H9 (cell line): ENCODE measurements around the gene CENPO. TPM values are rescaled to one million over a fixed set of nuclear protein-coding genes. Genes with fewer than 3 reads are reported as not detected.

Experiments
- DNase-seq: peaks from one replicate; pipeline ENCODE4 v3.0.0-alpha.2; 2017
- H2AFZ ChIP-seq: one replicate; pipeline ENCODE4 v1.6.1; 2013; ENCODE audit warnings: mild to moderate bottlenecking, low read length, control low read depth, moderate library complexity
- H2AK5ac ChIP-seq: 2 replicates; pipeline ENCODE4 v1.6.1; 2013; ENCODE audit warnings: low read length, control low read depth, mixed read lengths; ENCODE audit not compliant: insufficient read length
- H2BK120ac ChIP-seq: one replicate; pipeline ENCODE4 v1.6.1; 2013; ENCODE audit warnings: low read depth, mild to moderate bottlenecking, low read length, control low read depth, inconsistent platforms; ENCODE audit not compliant: poor library complexity, severe bottlenecking
- H2BK12ac ChIP-seq: 2 replicates; pipeline ENCODE4 v1.6.1; 2013; ENCODE audit warnings: low read length, control low read depth, mixed read lengths, low read depth; ENCODE audit not compliant: insufficient read length
- H2BK15ac ChIP-seq: 2 replicates; pipeline ENCODE4 v1.6.1; 2013; ENCODE audit warnings: low read depth, low read length, control low read depth
- H2BK20ac ChIP-seq: one replicate; pipeline ENCODE4 v1.6.1; 2013; ENCODE audit warnings: low read depth, mild to moderate bottlenecking, low read length, control low read depth, inconsistent platforms; ENCODE audit not compliant: poor library complexity, severe bottlenecking
- H2BK5ac ChIP-seq: 2 replicates; pipeline ENCODE4 v1.6.1; 2013; ENCODE audit warnings: low read length, control low read depth, mixed read lengths; ENCODE audit not compliant: insufficient read length
- H3K14ac ChIP-seq: 2 replicates; pipeline ENCODE4 v1.6.1; 2013; ENCODE audit warnings: low read length, control low read depth; ENCODE audit not compliant: insufficient read depth
- H3K18ac ChIP-seq: 2 replicates; pipeline ENCODE4 v1.6.1; 2013; ENCODE audit warnings: low read depth, mild to moderate bottlenecking, mixed read lengths, low read length, control low read depth; ENCODE audit not compliant: insufficient read length
- H3K23ac ChIP-seq: 2 replicates; pipeline ENCODE4 v1.6.1; 2013; ENCODE audit warnings: low read length, control low read depth, mixed read lengths, low read depth; ENCODE audit not compliant: insufficient read length
- H3K23me2 ChIP-seq: 2 replicates; pipeline ENCODE4 v1.6.1; 2013; ENCODE audit warnings: low read depth, mild to moderate bottlenecking, mixed read lengths, low read length, control low read depth; ENCODE audit not compliant: insufficient read length, poor library complexity, severe bottlenecking
- H3K27ac ChIP-seq: 2 replicates; pipeline ENCODE4 v1.5.1; 2013; ENCODE audit warnings: low read length, control low read depth, mixed read lengths, low read depth; ENCODE audit not compliant: insufficient read length
- H3K27me3 ChIP-seq: 2 replicates; pipeline ENCODE4 v1.6.1; 2013; ENCODE audit warnings: low read length, control low read depth, inconsistent platforms; ENCODE audit not compliant: insufficient read depth
- H3K4ac ChIP-seq: 2 replicates; pipeline ENCODE4 v1.6.1; 2013; ENCODE audit warnings: low read depth, mild to moderate bottlenecking, control low read depth, inconsistent platforms, low read length, moderate library complexity
- H3K4me1 ChIP-seq: 2 replicates; pipeline ENCODE4 v1.6.1; 2013; ENCODE audit warnings: low read length, control low read depth, inconsistent platforms; ENCODE audit not compliant: insufficient read depth
- H3K4me2 ChIP-seq: 2 replicates; pipeline ENCODE4 v1.6.1; 2013; ENCODE audit warnings: low read length, control low read depth, mixed read lengths; ENCODE audit not compliant: insufficient read length, insufficient read depth
- H3K56ac ChIP-seq: 2 replicates; pipeline ENCODE4 v1.6.1; 2013; ENCODE audit warnings: low read depth, mild to moderate bottlenecking, mixed read lengths, low read length, control low read depth; ENCODE audit not compliant: insufficient read length
- H3K79me1 ChIP-seq: 2 replicates; pipeline ENCODE4 v1.6.1; 2013; ENCODE audit warnings: low read depth, mild to moderate bottlenecking, moderate library complexity, low read length, control low read depth, inconsistent platforms; ENCODE audit not compliant: insufficient read depth, poor library complexity, severe bottlenecking
- H3K79me2 ChIP-seq: 2 replicates; pipeline ENCODE4 v1.6.1; 2013; ENCODE audit warnings: low read length, control low read depth, inconsistent platforms; ENCODE audit not compliant: insufficient read depth
- H3K9ac ChIP-seq: 2 replicates; pipeline ENCODE4 v1.6.1; 2013; ENCODE audit warnings: low read length, control low read depth, mixed read lengths; ENCODE audit not compliant: insufficient read length; ENCODE audit errors: extremely low read depth
- H3K9me3 ChIP-seq: one replicate; pipeline ENCODE4 v1.6.1; 2013; ENCODE audit warnings: low read depth, low read length, inconsistent platforms; ENCODE audit not compliant: control insufficient read depth
- H3T11ph ChIP-seq: one replicate; pipeline ENCODE4 v1.6.1; 2013; ENCODE audit warnings: mild to moderate bottlenecking, low read length, control low read depth, inconsistent platforms
- H4K20me1 ChIP-seq: one replicate; pipeline ENCODE4 v1.6.1; 2013; ENCODE audit not compliant: control insufficient read depth, insufficient read length, insufficient read depth
- H4K5ac ChIP-seq: 2 replicates; pipeline ENCODE4 v1.6.1; 2013; ENCODE audit warnings: low read depth, mild to moderate bottlenecking, mixed read lengths, low read length, control low read depth; ENCODE audit not compliant: insufficient read length
- H4K8ac ChIP-seq: replicated peaks from 2 replicates; pipeline ENCODE4 v1.6.1; 2013; ENCODE audit warnings: low read length, control low read depth, mixed read lengths, low read depth; ENCODE audit not compliant: insufficient read length
- H4K91ac ChIP-seq: 2 replicates; pipeline ENCODE4 v1.6.1; 2013; ENCODE audit warnings: low read depth, mild to moderate bottlenecking, moderate library complexity, mixed read lengths, low read length, control low read depth; ENCODE audit not compliant: insufficient read length
- H3K27ac Mint-ChIP-seq, 3 experiments: 2 replicates in 2 of 3; 3 replicates in 1 of 3; pipeline ENCODE4 v1.8.0; 2020 to 2021; ENCODE audit warnings: mixed read lengths in 3 of 3, mild to moderate bottlenecking in 1 of 3, moderate library complexity in 1 of 3
- H3K27me3 Mint-ChIP-seq: 2 replicates; pipeline ENCODE4 v1.8.0; 2021; ENCODE audit warnings: low read depth, mild to moderate bottlenecking, moderate library complexity, mixed read lengths
- H3K36me3 Mint-ChIP-seq, 3 experiments: 2 replicates in 2 of 3; 3 replicates in 1 of 3; pipeline ENCODE4 v1.8.0; 2020 to 2021; ENCODE audit warnings: low read depth in 3 of 3, mixed read lengths in 3 of 3; ENCODE audit not compliant: insufficient read depth in 1 of 3
- H3K4me1 Mint-ChIP-seq, 2 experiments: 2 replicates each; pipeline ENCODE4 v1.8.0; 2020; ENCODE audit warnings: mixed read lengths in 2 of 2
- H3K4me3 Mint-ChIP-seq, 2 experiments: 2 replicates in 1 of 2; 3 replicates in 1 of 2; pipeline ENCODE4 v1.8.0; 2020 to 2021; ENCODE audit warnings: mild to moderate bottlenecking in 2 of 2, mixed read lengths in 2 of 2, moderate library complexity in 1 of 2
- H3K9me3 Mint-ChIP-seq, 2 experiments: 2 replicates in 1 of 2; 3 replicates in 1 of 2; pipeline ENCODE4 v1.8.0; 2020; ENCODE audit warnings: mild to moderate bottlenecking in 2 of 2, mixed read lengths in 2 of 2, moderate library complexity in 1 of 2
- WGBS: extraction: QIAGEN DNeasy Blood & Tissue Kit; methylation state at CpG from one replicate; pipeline ENCODE4 v1.1.7; 2013; ENCODE audit warnings: missing lambda C conversion rate, low lambda C conversion rate, mixed read lengths; ENCODE audit not compliant: insufficient read length; ENCODE audit errors: extremely low coverage; 5-methylcytosine and 5-hydroxymethylcytosine counted together
- total RNA-seq: library from RNA; stranded (reverse); gene quantifications from 2 replicates; pipeline ENCODE4 v1.2.1, GENCODE V29; 2021
- TF ChIP-seq, protein P1 (sequence below): fragments of 200-600 bp; sonication (generic); conservative IDR thresholded peaks from 3 replicates; pipeline ENCODE4 v1.8.0; 2021; ENCODE audit warnings: antibody characterized with exemption, mild to moderate bottlenecking

Gene CENPO
- total RNA-seq, 1 experiment from 2014 or later: 49.5 TPM

- Histone ChIP-seq H3K9ac (no peak overlapping the region), H2BK12ac (no peak overlapping the region)
Measured at GRCh38 chr2:24791452-24791851, 1.8 kb upstream of the CENPO start.

More at GRCh38 chr2:24791452-24791851, 1.8 kb upstream of the CENPO start:
- Histone ChIP-seq H2BK15ac (no peak overlapping the region), H3K9me3 (no peaks in the 10 kb centered on the region), H2AK5ac (no peak overlapping the region), H4K8ac (no peak overlapping the region), H3K18ac (no peak overlapping the region), H3K4me2 (no peak overlapping the region), H4K20me1 (no peaks in the 10 kb centered on the region), H3K4me1 (no peaks in the 10 kb centered on the region), H3K4ac (no peak overlapping the region), H2BK120ac (no peak overlapping the region), H2BK20ac (no peak overlapping the region), H3K23me2 (peaks cover 13% of the 10 kb centered on the region), H3K14ac (no peak overlapping the region), H4K5ac (no peak overlapping the region), H3K27me3 (no peaks in the 10 kb centered on the region), H4K91ac (no peak overlapping the region), H2BK5ac (no peak overlapping the region), H3T11ph (no peak overlapping the region), H2AFZ (no peak overlapping the region), H3K79me2 (peaks cover 21% of the 10 kb centered on the region; the same call in 1 of the 2 replicates), H3K56ac (no peak overlapping the region), H3K27ac (no peak overlapping the region), H3K79me1 (no peaks in the 10 kb centered on the region), H3K23ac (no peak overlapping the region)
- Mint-ChIP-seq H3K9me3 (no peaks in the 10 kb centered on the region), H3K4me3 (no peak overlapping the region; a peak in 1 of 5 replicates), H3K27me3 (no peaks in the 10 kb centered on the region; the same call in 1 of the 2 replicates), H3K4me1 (peaks cover 35 to 37% of the 10 kb centered on the region in 2 experiments), H3K36me3 (peaks cover 16 to 30% (median 29%) of the 10 kb centered on the region in 3 experiments; a peak in 6 of 7 replicates), H3K27ac (peak overlapping the region in 1 of 3 experiments; percentile 28; a peak in 2 of 7 replicates)
- no CpG with 5 or more reads among the region's 5 CpGs for WGBS
- DNase-seq: no peak
- TF ChIP-seq, protein P1, sequence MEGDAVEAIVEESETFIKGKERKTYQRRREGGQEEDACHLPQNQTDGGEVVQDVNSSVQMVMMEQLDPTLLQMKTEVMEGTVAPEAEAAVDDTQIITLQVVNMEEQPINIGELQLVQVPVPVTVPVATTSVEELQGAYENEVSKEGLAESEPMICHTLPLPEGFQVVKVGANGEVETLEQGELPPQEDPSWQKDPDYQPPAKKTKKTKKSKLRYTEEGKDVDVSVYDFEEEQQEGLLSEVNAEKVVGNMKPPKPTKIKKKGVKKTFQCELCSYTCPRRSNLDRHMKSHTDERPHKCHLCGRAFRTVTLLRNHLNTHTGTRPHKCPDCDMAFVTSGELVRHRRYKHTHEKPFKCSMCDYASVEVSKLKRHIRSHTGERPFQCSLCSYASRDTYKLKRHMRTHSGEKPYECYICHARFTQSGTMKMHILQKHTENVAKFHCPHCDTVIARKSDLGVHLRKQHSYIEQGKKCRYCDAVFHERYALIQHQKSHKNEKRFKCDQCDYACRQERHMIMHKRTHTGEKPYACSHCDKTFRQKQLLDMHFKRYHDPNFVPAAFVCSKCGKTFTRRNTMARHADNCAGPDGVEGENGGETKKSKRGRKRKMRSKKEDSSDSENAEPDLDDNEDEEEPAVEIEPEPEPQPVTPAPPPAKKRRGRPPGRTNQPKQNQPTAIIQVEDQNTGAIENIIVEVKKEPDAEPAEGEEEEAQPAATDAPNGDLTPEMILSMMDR: no peak
